Measurements from ENCODE around the gene NOTCH3. TPM values are rescaled to one million over a fixed set of nuclear protein-coding genes. Genes with fewer than 3 reads are reported as not detected.
A peak's percentile ranks its signal among the peaks of the same experiment; 100 is the strongest.

NOTCH3 gene
- total and polyA plus RNA-seq, 2 of the 8 experiments (the other 6 are each of a cell fraction or from before 2014, with no cell fraction given): 37.5 to 107 TPM

DNA sequence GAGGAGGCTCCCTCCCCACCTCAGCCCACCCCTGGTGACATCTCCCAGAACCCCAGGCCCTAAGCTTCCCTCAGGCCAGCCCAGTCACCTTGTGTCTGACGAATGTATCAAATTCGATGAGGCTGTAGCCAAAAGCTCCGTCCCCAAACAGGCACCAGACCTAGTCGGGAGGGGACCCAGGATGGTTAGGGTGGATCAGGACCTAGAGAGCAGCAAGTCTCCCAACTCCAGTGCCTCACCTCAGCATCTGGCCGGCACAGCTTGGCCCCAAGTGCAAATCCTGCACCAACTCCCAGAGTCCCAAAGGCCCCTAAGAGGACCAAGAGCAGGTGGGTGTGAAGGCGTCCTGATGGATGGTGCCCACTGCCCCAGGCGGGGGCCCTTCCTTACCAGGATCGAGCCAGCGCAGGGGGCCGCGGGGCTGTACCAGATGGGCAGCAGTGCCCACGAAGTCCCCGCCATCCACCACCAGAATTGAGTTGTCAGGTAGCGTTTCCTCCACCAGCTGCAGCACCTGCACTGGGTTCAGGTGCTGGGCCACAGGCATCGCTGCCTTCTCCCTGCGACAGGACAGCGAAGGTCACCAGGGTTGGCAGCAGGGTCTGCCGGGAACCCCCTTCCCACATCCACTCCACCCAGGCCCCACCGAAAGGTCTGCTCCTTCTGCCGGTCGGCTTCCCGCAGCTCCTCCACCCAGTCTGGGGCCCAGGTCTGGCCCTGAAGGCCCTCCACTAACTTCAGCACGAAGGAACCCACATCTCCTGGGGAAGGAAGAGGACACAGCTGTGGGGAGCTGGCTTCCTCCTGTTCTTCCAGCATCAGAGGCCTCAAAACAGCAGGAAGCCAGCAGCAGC, 84.8 kb downstream of the NOTCH3 start:
- Histone ChIP-seq H2BK20ac (ENCODE audit: low read length) (no peak overlapping the region), H4K8ac (ENCODE audit: extremely low read depth, insufficient read depth, low read length) (no peak overlapping the region), H4K91ac (replicated peaks; ENCODE audit: insufficient read length, low read length) (no peak overlapping the region), H3K27ac (ENCODE audit: low read depth, low read length) (no peak overlapping the region; the same call in 1 of the 2 replicates), H3K56ac (replicated peaks; ENCODE audit: insufficient read length, low read depth, low read length) (no peak overlapping the region), H3K4me3 (ENCODE audit: extremely low read depth in 1 of 4, insufficient read depth in 2 of 4, low read depth in 3 of 4, low read length in 4 of 4) (no peak overlapping the region), H3K79me1 (ENCODE audit: low read depth, low read length) (no peaks in the 10 kb centered on the region), H3K4ac (replicated peaks; ENCODE audit: insufficient read length, low read depth, low read length) (no peak overlapping the region), H3K79me2 (ENCODE audit: control insufficient read depth in 1 of 2, insufficient read depth in 2 of 2, low read length in 2 of 2) (no peaks in the 10 kb centered on the region), H3K4me1 (replicated peaks in 1 of 4; ENCODE audit: control insufficient read depth in 3 of 4, insufficient read depth in 4 of 4, low read length in 3 of 4) (no peaks in the 10 kb centered on the region), H2BK15ac (ENCODE audit: low read length) (no peak overlapping the region), H2BK120ac (replicated peaks; ENCODE audit: low read depth, low read length) (no peak overlapping the region), H4K20me1 (replicated peaks in 1 of 2; ENCODE audit: control insufficient read depth in 1 of 2, insufficient read depth in 2 of 2, low read length in 2 of 2) (peaks cover 2 to 9% of the 10 kb centered on the region in 2 experiments), H3K23ac (ENCODE audit: insufficient read length) (no peak overlapping the region), H3K4me2 (ENCODE audit: insufficient read depth in 1 of 2, low read depth in 2 of 2, low read length in 2 of 2) (no peak overlapping the region), H3K27me3 (replicated peaks in 1 of 4; ENCODE audit: control insufficient read depth in 3 of 4, extremely low read depth in 1 of 4, insufficient read depth in 3 of 4, low read length in 3 of 4) (no peaks in the 10 kb centered on the region), H3K18ac (ENCODE audit: extremely low read depth, low read length) (no peak overlapping the region), H2BK5ac (ENCODE audit: low read depth, low read length) (no peak overlapping the region), H2AK5ac (ENCODE audit: low read depth, low read length) (no peak overlapping the region), H3K9me3 (ENCODE audit: insufficient read depth in 2 of 2, low read depth in 1 of 2, low read length in 1 of 2) (peaks cover 4 to 7% of the 10 kb centered on the region in 2 experiments; a peak in 1 of 4 replicates), H2BK12ac (ENCODE audit: low read depth, low read length) (no peak overlapping the region), H3K36me3 (ENCODE audit: control insufficient read depth in 2 of 4, insufficient read depth in 4 of 4, low read length in 3 of 4) (peaks cover 33 to 77% (median 62%) of the 10 kb centered on the region in 4 experiments), H4K5ac (ENCODE audit: insufficient read length, low read depth, low read length) (no peak overlapping the region), H3K9ac (replicated peaks in 1 of 4; ENCODE audit: extremely low read depth in 1 of 4, low read depth in 3 of 4, low read length in 3 of 4) (no peak overlapping the region), H3K14ac (ENCODE audit: insufficient read length) (no peak overlapping the region), H2AFZ (ENCODE audit: low read length) (no peak overlapping the region), H3K23me2 (ENCODE audit: low read depth, low read length) (no peaks in the 10 kb centered on the region)
- ChIA-PET POLR2A (ENCODE audit: partially characterized antibody) (interaction anchor here (1.0 to 7.9 kb wide), 5 partner anchors 9 to 41 kb away, joined by 3 to 67 read pairs (median 4); partner anchors contain the start of gene SYDE1), CTCF (ENCODE audit: partially characterized antibody) (interaction anchor here (0.6 to 1.6 kb wide), 4 partner anchors 15 to 38 kb away, joined by 4 to 5 read pairs (median 4); no protein-coding TSS in a partner anchor)
- WGBS, 2 experiments (ENCODE audit: extremely low coverage in 1 of 2, insufficient coverage in 1 of 2, insufficient read length in 1 of 2, insufficient replicate concordance in 2 of 2, low coverage in 1 of 2, low lambda C conversion rate in 2 of 2, missing lambda C conversion rate in 1 of 2): 83% methylated on average over 23 of the region's 23 CpGs; no CpG with 5 or more reads in 1 of the 2 experiments
- TF ChIP-seq RAD21 (IDR thresholded peaks at IDR 0.05 in 1 of 2, conservative IDR thresholded peaks at IDR 0.05 in 1 of 2; ENCODE audit: low read depth in 2 of 2, low read length in 2 of 2) (no peak), TCF12 (IDR thresholded peaks at IDR 0.05; ENCODE audit: low read depth, low read length) (no peak), POLR2A (IDR thresholded peaks at IDR 0.05; ENCODE audit: control extremely low read depth in 1 of 2, low read depth in 2 of 2, low read length in 2 of 2) (peak in 1 of 2 experiments; percentile 54; a peak in 1 of 3 replicates), NRF1 (IDR thresholded peaks at IDR 0.05; ENCODE audit: low read depth, low read length) (no peak), POLR2AphosphoS5 (IDR thresholded peaks at IDR 0.05; ENCODE audit: low read depth, low read length) (peak; percentile 58; the same call in 1 of the 2 replicates)
- TF ChIP-seq, protein P1, sequence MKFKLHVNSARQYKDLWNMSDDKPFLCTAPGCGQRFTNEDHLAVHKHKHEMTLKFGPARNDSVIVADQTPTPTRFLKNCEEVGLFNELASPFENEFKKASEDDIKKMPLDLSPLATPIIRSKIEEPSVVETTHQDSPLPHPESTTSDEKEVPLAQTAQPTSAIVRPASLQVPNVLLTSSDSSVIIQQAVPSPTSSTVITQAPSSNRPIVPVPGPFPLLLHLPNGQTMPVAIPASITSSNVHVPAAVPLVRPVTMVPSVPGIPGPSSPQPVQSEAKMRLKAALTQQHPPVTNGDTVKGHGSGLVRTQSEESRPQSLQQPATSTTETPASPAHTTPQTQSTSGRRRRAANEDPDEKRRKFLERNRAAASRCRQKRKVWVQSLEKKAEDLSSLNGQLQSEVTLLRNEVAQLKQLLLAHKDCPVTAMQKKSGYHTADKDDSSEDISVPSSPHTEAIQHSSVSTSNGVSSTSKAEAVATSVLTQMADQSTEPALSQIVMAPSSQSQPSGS (IDR thresholded peaks at IDR 0.05; ENCODE audit: low read length): no peak
- FAIRE-seq (no peak), DNase-seq (ENCODE audit: low read depth in 1 of 2, low spot score in 2 of 2) (no peak)

Data from H1 (cell line).